Measurements from ENCODE around the gene ALG9. TPM values are rescaled to one million over a fixed set of nuclear protein-coding genes. Genes with fewer than 3 reads are reported as not detected.

The ALG9 gene
- total RNA-seq, 1 donor from 2014 or later: 32.6 TPM

DNA sequence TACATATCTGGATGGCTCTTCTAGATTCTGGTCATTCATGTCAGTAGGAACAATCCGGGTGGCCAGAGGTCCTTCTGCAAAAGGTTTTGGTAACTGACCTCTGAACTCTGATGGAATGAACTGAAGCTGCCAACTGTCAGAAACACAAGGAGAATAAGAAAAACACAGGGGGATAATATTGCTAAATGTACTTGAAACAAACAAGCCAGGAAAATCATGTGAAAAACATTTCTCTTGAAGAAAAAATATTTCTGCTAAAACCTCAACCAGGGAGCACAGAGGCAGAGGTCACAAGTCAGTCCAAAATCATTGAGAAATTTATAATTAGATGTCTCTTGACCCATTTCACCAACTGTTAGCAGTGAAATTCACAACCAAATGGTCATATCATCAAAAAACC lies 35.2 kb downstream of the ALG9 start:
- Mint-ChIP-seq H3K27ac (no peak overlapping the region), H3K9me3 (no peaks in the 10 kb centered on the region), H3K27me3 (no peaks in the 10 kb centered on the region), H3K4me3 (no peak overlapping the region), H3K36me3 (ENCODE audit: low read depth) (peaks cover 31% of the 10 kb centered on the region), H3K4me1 (peaks cover 11% of the 10 kb centered on the region)
- no peak for DNase-seq
- intact Hi-C loops (cut with micrococcal nuclease): no loop called here

DNA sequence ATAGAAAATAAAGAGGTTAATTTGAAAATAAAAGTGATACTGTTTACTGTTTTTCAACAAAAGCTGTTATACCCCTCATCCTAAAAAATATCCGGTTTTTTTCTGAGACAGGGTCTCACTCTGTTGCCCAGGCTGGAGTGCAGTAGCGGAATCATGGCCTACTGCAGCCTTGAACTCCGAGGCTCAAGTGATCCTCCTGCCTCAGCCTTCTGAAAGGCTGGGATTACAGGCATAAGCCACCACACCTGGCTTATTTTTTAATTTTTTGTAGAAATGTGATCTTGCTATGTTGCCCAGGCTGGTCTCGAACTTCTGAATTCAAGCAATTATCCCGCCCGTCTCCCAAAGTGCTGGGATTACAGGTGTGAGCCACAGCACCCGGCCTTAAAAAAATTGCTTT lies 35.7 kb downstream of the ALG9 start:
- no peak overlapping the region for H3K4me3 Mint-ChIP-seq
- DNase-seq: no peak
- no peak overlapping the region for H3K27ac Mint-ChIP-seq
- intact Hi-C loops (cut with micrococcal nuclease): no loop called here
- H3K9me3 Mint-ChIP-seq: no peaks in the 10 kb centered on the region
- H3K27me3 Mint-ChIP-seq: no peaks in the 10 kb centered on the region
- H3K4me1 Mint-ChIP-seq: peaks cover 11% of the 10 kb centered on the region
- peaks cover 31% of the 10 kb centered on the region for H3K36me3 Mint-ChIP-seq (ENCODE audit: low read depth)

DNA sequence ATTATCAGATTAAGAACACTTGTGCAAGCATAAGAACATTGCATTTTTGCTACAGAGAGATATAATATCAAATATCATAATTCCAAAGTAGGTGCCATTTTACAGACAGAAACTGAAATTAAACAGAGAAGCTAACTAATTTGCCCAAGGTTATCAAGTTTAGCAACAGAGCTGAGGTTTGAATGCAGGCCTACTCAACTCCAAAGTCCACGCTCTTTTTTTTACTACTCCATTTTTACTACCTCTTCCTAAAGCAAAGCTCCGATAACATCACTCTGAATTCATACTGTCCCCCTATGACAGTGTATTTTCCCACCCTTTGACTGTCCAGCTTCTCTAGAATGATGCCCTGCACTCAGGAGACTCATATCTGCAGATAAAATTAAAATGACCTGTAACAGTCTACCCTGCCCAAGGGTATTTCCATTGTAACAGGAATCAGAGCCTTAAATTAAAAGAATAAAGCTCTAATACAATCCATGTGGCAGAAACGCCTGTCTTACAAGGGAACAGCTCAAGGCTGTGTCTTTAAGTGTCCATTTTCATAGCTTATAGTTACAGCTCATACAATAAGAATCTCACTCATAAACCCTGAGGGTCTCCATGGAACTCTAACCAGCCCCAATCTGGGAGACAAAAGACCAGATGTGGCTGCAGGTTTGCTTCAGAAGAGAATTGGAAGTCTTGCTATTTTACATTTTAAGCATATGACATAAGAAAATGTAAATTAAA lies 36.8 kb downstream of the ALG9 start:
- intact Hi-C loops (cut with micrococcal nuclease): no loop called here
- peaks cover 37% of the 10 kb centered on the region for H3K36me3 Mint-ChIP-seq (ENCODE audit: low read depth)
- H3K4me3 Mint-ChIP-seq: no peak overlapping the region
- no peaks in the 10 kb centered on the region for H3K27me3 Mint-ChIP-seq
- DNase-seq: no peak
- no peaks in the 10 kb centered on the region for H3K9me3 Mint-ChIP-seq
- peaks cover 16% of the 10 kb centered on the region for H3K4me1 Mint-ChIP-seq
- H3K27ac Mint-ChIP-seq: no peak overlapping the region

DNA sequence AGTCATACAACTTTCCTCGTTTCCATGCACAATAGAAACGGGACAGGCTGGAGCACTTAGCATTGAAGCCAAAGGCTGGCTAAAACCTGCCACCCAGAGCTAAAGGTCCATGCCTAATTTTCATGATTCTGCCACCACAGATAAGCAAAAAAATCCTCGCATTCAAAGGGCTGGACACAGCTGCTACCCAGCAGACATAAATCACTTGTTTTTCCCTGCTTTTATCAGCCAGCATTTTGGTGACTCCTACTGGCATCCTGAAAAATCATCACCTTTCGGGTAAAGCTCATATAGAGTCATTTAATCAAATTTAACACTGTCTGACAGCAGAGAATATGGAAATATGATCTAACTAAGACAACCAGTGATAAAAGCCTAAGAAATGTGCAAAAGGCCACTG lies 37.9 kb downstream of the ALG9 start:
- Mint-ChIP-seq H3K9me3 (no peaks in the 10 kb centered on the region), H3K27me3 (no peaks in the 10 kb centered on the region), H3K36me3 (ENCODE audit: low read depth) (peaks cover 44% of the 10 kb centered on the region), H3K27ac (no peak overlapping the region), H3K4me3 (no peak overlapping the region), H3K4me1 (peaks cover 22% of the 10 kb centered on the region)
- DNase-seq: no peak
- intact Hi-C loops (cut with micrococcal nuclease): no loop called here

DNA sequence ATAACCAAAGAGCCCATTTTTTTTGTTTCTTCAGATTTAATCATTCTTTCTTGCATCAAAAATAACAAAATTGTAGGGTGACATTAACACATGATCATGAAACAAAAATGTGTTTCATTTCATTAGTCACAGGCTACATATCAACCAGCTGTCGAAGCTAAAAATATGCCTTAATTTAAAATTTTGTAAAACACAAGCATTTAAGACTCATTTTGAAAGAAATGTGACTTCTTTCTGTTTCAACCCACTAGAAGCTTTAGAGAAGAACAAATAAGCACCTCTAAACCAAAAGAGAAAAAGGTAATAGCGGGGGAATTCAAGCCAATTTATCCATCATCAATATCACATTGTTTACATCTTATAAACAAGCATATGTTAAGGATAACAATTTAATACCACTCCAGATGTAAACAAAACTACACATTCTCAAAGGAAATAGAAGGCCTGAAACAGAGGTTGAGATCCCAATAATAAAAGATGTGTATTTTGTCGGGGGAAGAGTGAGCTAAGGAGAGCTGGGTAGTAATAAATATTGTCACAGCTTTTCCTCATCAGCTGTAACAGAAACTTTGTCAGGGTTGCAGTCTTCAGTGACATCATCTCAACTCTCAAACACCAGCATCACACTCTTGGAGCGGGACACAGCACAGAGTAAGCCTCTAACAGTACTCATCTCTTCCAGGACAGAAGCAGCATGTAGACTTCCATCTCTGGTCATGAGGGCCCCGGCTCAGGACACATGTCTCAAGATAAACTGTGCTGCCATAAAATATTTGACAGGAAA lies 42.0 kb downstream of the ALG9 start:
- Mint-ChIP-seq H3K27ac (peak overlapping the region; percentile 20), H3K4me3 (no peak overlapping the region), H3K36me3 (ENCODE audit: low read depth) (peaks cover 28% of the 10 kb centered on the region), H3K4me1 (peaks cover 11% of the 10 kb centered on the region), H3K27me3 (no peaks in the 10 kb centered on the region), H3K9me3 (no peaks in the 10 kb centered on the region)
- intact Hi-C loops (cut with micrococcal nuclease): no loop called here
- DNase-seq: no peak

DNA sequence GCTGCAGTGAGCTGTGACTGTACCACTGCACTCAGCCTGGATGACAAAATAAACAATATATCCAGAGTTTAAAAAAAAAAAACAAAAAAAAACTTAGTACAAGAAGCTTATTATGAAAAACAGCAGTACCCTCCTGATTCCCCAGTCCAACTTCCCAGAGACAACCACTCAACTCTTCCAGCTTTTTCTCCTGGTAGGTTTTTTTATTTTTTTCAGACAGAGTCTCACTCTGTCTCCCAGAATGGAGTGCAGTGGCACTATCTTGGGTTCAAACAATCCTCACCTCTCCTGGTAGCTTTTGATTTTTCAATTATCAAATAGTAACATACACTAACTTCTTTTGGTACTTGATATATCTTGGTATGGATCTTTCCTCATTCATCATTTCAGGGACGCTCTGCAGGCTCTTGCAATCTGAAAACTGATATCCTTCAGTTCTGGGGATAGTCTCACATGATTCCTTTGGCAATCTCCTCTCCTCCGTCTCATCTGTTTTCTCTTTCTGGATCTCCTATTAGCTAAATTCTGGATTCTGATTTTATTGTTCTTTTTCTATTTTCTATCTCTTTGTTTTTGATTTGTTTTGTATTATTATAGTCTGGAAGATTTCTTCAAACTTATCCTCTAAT lies 44.9 kb downstream of the ALG9 start:
- Mint-ChIP-seq H3K4me1 (peaks cover 11% of the 10 kb centered on the region), H3K4me3 (no peak overlapping the region), H3K9me3 (no peaks in the 10 kb centered on the region), H3K27me3 (no peaks in the 10 kb centered on the region), H3K27ac (no peak overlapping the region), H3K36me3 (ENCODE audit: low read depth) (peaks cover 26% of the 10 kb centered on the region)
- DNase-seq: no peak
- intact Hi-C loops (cut with micrococcal nuclease): no loop called here

DNA sequence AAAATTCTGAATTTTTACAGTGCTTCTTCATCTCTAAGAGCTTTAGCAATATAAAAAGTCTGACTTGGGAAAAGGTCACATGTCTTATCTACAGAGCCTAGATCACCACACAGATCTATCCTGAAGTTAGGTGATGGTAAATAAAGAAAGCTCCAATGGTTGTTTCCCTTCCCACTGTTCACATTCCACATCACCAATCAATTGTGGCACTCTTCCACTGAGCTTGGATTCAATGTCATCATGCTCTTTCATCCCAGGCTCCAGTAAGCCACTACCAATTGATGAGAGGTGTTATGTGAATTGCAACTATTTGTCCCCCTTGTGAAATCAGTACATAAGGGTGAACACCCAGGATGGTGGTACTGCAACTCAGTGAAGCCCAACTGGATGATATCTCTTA lies 47.8 kb downstream of the ALG9 start:
- no peak overlapping the region for H3K4me3 Mint-ChIP-seq
- intact Hi-C loops (cut with micrococcal nuclease): no loop called here

DNA sequence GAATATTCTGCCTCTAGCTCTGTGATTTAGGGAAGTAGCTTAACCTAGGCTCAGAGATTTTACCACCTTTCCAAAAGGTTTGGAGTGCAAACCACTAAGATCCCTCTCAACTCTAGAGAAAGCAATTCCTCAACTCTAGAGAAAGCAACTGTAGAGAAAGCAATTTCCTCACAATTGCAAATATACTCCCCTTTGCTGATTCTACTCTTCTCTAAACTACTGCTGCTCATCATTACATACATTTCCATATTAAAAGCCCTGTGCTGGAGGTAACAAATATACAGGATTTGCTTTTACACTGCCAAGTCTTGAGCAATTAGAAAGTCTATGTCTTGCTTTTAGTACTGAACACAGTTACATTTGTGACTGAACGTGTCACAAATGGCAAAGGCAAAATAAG lies 48.2 kb downstream of the ALG9 start:
- Mint-ChIP-seq H3K27me3 (no peaks in the 10 kb centered on the region), H3K9me3 (no peaks in the 10 kb centered on the region), H3K36me3 (ENCODE audit: low read depth) (peaks cover 16% of the 10 kb centered on the region), H3K4me1 (no peaks in the 10 kb centered on the region), H3K27ac (no peak overlapping the region), H3K4me3 (no peak overlapping the region)
- intact Hi-C loops (cut with micrococcal nuclease): no loop called here
- no peak for DNase-seq

More for the DNA sequence above, 47.8 kb downstream of the ALG9 start:
- Mint-ChIP-seq H3K4me1 (no peaks in the 10 kb centered on the region), H3K27ac (no peak overlapping the region), H3K36me3 (ENCODE audit: low read depth) (peaks cover 16% of the 10 kb centered on the region), H3K27me3 (no peaks in the 10 kb centered on the region), H3K9me3 (no peaks in the 10 kb centered on the region)
- no peak for DNase-seq

DNA sequence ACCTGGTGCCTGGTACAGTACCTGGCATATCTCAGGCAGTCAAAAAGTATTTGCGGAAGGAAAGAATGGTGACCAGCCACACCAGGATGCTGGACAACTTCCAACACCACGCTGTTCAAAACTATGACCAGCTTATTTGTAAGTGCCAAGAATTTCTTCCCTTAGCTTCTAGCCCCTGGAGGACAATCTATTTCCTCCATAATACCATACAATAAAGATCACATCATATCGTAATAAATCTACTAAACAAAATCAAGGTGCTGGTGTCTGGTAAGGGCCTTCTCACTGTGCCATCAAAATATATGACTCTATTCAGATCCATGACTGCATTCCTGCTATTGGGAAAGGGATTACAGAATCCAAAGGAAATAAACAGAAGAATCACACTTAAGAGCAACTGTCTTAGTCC lies 51.5 kb downstream of the ALG9 start:
- Mint-ChIP-seq H3K36me3 (ENCODE audit: low read depth) (peaks cover 14% of the 10 kb centered on the region), H3K4me3 (no peak overlapping the region), H3K4me1 (no peaks in the 10 kb centered on the region), H3K27me3 (no peaks in the 10 kb centered on the region), H3K9me3 (no peaks in the 10 kb centered on the region), H3K27ac (no peak overlapping the region)
- DNase-seq: no peak
- intact Hi-C loops (cut with micrococcal nuclease): no loop called here

DNA sequence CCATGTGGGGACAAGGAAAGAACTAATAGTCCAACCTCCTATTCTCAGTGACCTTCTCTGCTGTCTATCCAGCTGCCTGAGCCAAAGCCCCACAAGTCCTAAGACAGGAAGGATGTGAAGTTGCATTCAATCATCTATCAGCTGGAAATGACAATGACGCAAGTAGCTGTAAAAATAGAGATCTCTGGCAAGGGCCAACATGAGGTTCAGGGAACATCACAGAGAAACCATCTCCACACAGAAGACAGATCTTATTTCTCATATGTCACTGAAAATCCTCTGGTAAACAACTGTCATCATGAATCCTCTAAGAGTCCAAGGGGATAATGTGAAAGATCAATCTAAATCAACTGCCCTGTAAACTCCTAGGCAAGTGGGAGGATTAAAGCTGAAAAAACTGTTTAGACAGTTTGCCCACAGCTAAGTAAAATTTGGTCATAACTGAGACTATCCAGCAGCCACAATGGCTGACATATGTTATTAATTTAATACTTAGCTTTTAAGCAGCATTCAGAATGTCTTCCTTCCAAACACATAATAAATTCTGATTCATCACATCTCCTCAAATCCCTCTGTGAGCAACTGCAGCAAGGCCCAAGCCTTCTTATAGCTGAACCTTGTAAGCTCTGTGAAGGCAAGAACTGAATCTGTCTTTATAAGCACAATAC lies 52.1 kb downstream of the ALG9 start:
- no peak for DNase-seq
- Mint-ChIP-seq H3K9me3 (no peaks in the 10 kb centered on the region), H3K27ac (no peak overlapping the region), H3K4me3 (no peak overlapping the region), H3K27me3 (no peaks in the 10 kb centered on the region), H3K36me3 (ENCODE audit: low read depth) (peaks cover 14% of the 10 kb centered on the region), H3K4me1 (no peaks in the 10 kb centered on the region)
- intact Hi-C loops (cut with micrococcal nuclease): no loop called here

DNA sequence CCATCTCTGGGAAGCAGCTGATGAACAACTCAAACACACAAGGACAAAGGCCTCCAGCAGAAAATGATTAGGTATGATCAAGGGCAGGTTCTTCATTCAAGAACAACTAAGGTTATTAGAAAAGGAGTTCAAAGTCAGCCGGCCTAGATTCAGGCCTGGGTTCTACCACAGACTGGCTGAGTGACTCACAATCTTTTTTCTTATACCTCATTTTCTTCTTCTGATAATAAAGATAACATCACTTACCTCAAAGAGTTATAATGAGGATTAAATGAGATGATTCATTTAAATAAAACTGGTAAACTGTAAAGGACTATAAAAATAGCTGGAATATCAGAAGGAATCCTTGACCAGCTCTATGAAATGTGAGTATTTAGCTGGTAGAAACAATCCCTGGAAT lies 55.9 kb downstream of the ALG9 start:
- H3K4me1 Mint-ChIP-seq: no peaks in the 10 kb centered on the region
- no peak overlapping the region for H3K4me3 Mint-ChIP-seq
- no peaks in the 10 kb centered on the region for H3K9me3 Mint-ChIP-seq
- intact Hi-C loops (cut with micrococcal nuclease): no loop called here
- no peaks in the 10 kb centered on the region for H3K27me3 Mint-ChIP-seq
- DNase-seq: no peak
- H3K36me3 Mint-ChIP-seq (ENCODE audit: low read depth): peaks cover 23% of the 10 kb centered on the region
- no peak overlapping the region for H3K27ac Mint-ChIP-seq

DNA sequence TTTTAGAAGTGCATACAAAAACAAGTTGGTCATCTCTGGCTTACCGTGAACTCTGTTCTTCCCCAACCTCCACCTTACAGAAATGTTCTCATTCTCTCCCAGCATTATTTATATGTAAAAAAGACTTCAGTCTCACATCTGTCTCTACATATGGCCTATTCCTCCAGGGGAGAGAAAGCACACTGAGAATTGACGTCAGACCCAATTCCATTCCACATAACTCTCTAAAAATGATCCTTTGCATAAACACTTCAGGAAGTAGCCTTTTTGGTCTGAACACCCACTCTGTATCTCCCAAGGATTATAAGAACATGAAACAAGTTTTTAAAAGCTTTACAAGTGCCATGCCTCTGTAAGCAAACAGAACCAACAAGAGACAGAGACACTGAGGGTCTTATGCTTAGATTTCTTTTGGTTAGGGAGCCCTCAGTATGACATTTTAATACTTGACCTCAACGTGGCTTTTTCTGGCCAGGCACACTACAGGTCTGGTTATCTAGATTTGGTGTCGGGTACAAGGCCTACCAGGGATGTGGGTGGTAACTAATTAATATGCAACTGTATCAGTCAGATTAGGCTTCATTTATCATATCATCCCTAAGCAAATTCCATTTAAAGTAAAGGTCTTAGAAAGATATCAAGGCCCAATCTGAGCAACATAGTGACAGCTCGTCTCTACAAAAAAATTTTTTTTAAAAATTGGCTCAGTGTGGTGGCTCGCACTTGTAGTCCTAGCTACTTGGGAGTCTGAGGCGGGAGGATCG lies 56.6 kb downstream of the ALG9 start:
- no peak for DNase-seq
- H3K27ac Mint-ChIP-seq: no peak overlapping the region
- H3K9me3 Mint-ChIP-seq: no peaks in the 10 kb centered on the region
- H3K4me3 Mint-ChIP-seq: no peak overlapping the region
- H3K4me1 Mint-ChIP-seq: no peaks in the 10 kb centered on the region
- H3K36me3 Mint-ChIP-seq (ENCODE audit: low read depth): peaks cover 19% of the 10 kb centered on the region
- H3K27me3 Mint-ChIP-seq: no peaks in the 10 kb centered on the region
- intact Hi-C loops (cut with micrococcal nuclease): no loop called here

DNA sequence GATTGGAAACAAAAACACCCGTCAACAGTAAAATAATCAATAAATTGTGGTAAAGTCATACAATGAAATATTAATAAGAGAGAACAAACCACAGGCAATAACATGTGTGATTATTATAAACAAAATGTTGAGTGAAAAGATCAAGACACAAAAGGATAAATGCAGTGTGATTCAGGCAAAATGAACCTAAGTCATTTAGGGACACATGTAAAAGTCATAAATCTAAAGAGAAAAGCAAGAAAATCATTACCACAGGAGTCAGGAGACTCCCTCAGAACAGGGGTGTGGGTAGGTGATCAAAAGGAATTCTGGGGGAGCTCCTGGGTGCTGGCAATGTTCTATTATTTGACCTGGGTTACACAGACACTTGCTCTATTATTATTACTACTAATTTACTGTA lies 57.3 kb downstream of the ALG9 start:
- intact Hi-C loops (cut with micrococcal nuclease): no loop called here
- no peaks in the 10 kb centered on the region for H3K27me3 Mint-ChIP-seq

More for the DNA sequence above, 57.3 kb downstream of the ALG9 start:
- no peak overlapping the region for H3K4me3 Mint-ChIP-seq
- no peaks in the 10 kb centered on the region for H3K4me1 Mint-ChIP-seq
- no peak overlapping the region for H3K27ac Mint-ChIP-seq
- peaks cover 19% of the 10 kb centered on the region for H3K36me3 Mint-ChIP-seq (ENCODE audit: low read depth)
- no peaks in the 10 kb centered on the region for H3K9me3 Mint-ChIP-seq
- no peak for DNase-seq

Measured in activated CD4-positive, alpha-beta T cell treated with anti-CD3 and anti-CD28 coated beads, Interleukin-2, amount 10 ng/mL, durations not matched to agents 24 days and 14 days (primary cell).